GM23338 (cell line): ENCODE measurements around the gene SYCP3. TPM values are rescaled to one million over a fixed set of nuclear protein-coding genes. Genes with fewer than 3 reads are reported as not detected.

Experiments
- ATAC-seq: fragments of 200-7000 bp; cut with Tn5 transposase; 3 replicates; pipeline ENCODE4 v1.9.1; 2020
- DNase-seq: peaks from one replicate; pipeline ENCODE4 v3.0.0-alpha.2; 2015; ENCODE audit warnings: low spot score
- H2AFZ ChIP-seq: fragments of 200-600 bp; sonication (generic); 2 replicates; pipeline ENCODE4 v1.8.0; 2016; ENCODE audit warnings: antibody characterized with exemption, mild to moderate bottlenecking, moderate library complexity
- H3F3A ChIP-seq: fragments of 200-600 bp; sonication (generic); replicated peaks from 2 replicates; pipeline ENCODE4 v1.8.0; 2017; ENCODE audit warnings: antibody characterized with exemption, mixed run types, low read depth
- H3K27ac ChIP-seq: fragments of 200-600 bp; sonication (generic); 2 replicates; pipeline ENCODE4 v1.6.1; 2016; ENCODE audit warnings: low read depth
- H3K27me3 ChIP-seq: fragments of 200-600 bp; sonication (generic); 2 replicates; pipeline ENCODE4 v1.8.0; 2016; ENCODE audit warnings: mild to moderate bottlenecking, mixed run types, moderate library complexity; ENCODE audit not compliant: insufficient read depth
- H3K36me3 ChIP-seq: fragments of 200-600 bp; sonication (generic); 2 replicates; pipeline ENCODE4 v1.8.0; 2016; ENCODE audit warnings: mild to moderate bottlenecking; ENCODE audit not compliant: insufficient read depth
- H3K4me1 ChIP-seq: fragments of 200-600 bp; sonication (generic); 2 replicates; pipeline ENCODE4 v1.8.0; 2016; ENCODE audit warnings: mild to moderate bottlenecking, moderate library complexity; ENCODE audit not compliant: insufficient read depth
- H3K4me2 ChIP-seq: fragments of 200-600 bp; sonication (generic); 2 replicates; pipeline ENCODE4 v1.7.1; 2017; ENCODE audit warnings: mixed run types
- H3K4me3 ChIP-seq: fragments of 200-600 bp; sonication (generic); 2 replicates; pipeline ENCODE4 v1.6.1; 2016; ENCODE audit warnings: mixed run types
- H3K79me2 ChIP-seq: fragments of 200-600 bp; sonication (generic); replicated peaks from 2 replicates; pipeline ENCODE4 v1.8.0; 2017; ENCODE audit warnings: mild to moderate bottlenecking; ENCODE audit not compliant: insufficient read depth
- H3K9me2 ChIP-seq: fragments of 200-600 bp; sonication (generic); 2 replicates; pipeline ENCODE4 v1.8.0; 2017; ENCODE audit not compliant: insufficient read depth
- H4K20me1 ChIP-seq: fragments of 200-600 bp; sonication (generic); replicated peaks from 2 replicates; pipeline ENCODE4 v1.8.0; 2017; ENCODE audit warnings: mild to moderate bottlenecking; ENCODE audit not compliant: insufficient read depth
- H3K27ac Mint-ChIP-seq: 2 replicates; pipeline ENCODE4 v1.8.0; 2020; ENCODE audit warnings: inconsistent platforms, mild to moderate bottlenecking, moderate library complexity, mixed read lengths
- H3K27me3 Mint-ChIP-seq: 3 replicates; pipeline ENCODE4 v1.8.0; 2022; ENCODE audit warnings: low read depth, mild to moderate bottlenecking, moderate library complexity, mixed read lengths, inconsistent platforms; ENCODE audit not compliant: insufficient read depth, poor library complexity
- H3K36me3 Mint-ChIP-seq: 3 replicates; pipeline ENCODE4 v1.8.0; 2021; ENCODE audit warnings: low read depth, mild to moderate bottlenecking, inconsistent platforms, moderate library complexity, mixed read lengths
- H3K4me1 Mint-ChIP-seq: 3 replicates; pipeline ENCODE4 v1.8.0; 2020; ENCODE audit warnings: mild to moderate bottlenecking, inconsistent platforms, mixed read lengths
- H3K4me3 Mint-ChIP-seq: 3 replicates; pipeline ENCODE4 v1.8.0; 2021; ENCODE audit warnings: moderate library complexity, mild to moderate bottlenecking, inconsistent platforms, mixed read lengths
- H3K9me3 Mint-ChIP-seq: 3 replicates; pipeline ENCODE4 v1.8.0; 2020; ENCODE audit warnings: moderate library complexity, mild to moderate bottlenecking, inconsistent platforms, mixed read lengths
- CREB1 ChIP-seq: fragments of 250-450 bp; sonication (Bioruptor Pico); IDR thresholded peaks from 2 replicates; pipeline ENCODE4 v1.5.0; 2020; ENCODE audit warnings: low read depth, mild to moderate bottlenecking, moderate library complexity
- EZH2phosphoT487 ChIP-seq: fragments of 200-600 bp; sonication (generic); IDR thresholded peaks from one replicate; pipeline ENCODE4 v1.8.1; 2018; ENCODE audit warnings: antibody characterized with exemption; ENCODE audit not compliant: unreplicated experiment
- NANOG ChIP-seq: IDR thresholded peaks from 2 replicates; pipeline ENCODE4 v1.6.1; 2016; ENCODE audit warnings: antibody characterized with exemption, borderline replicate concordance
- REST ChIP-seq: IDR thresholded peaks from one replicate; pipeline ENCODE4 v1.6.1; 2018; ENCODE audit warnings: antibody characterized with exemption; ENCODE audit not compliant: unreplicated experiment
- STAT1 ChIP-seq: IDR thresholded peaks from one replicate; pipeline ENCODE4 v1.6.1; 2016; ENCODE audit warnings: antibody characterized with exemption; ENCODE audit not compliant: unreplicated experiment
- ZNF331 ChIP-seq: fragments of 250-450 bp; sonication (Bioruptor Pico); IDR thresholded peaks from 2 replicates; pipeline ENCODE4 v1.5.0; 2020; ENCODE audit warnings: low read depth, mild to moderate bottlenecking, moderate library complexity
- ZNF462 ChIP-seq: fragments of 250-450 bp; sonication (Bioruptor Pico); IDR thresholded peaks from 2 replicates; pipeline ENCODE4 v1.5.0; 2020; ENCODE audit warnings: mild to moderate bottlenecking, moderate library complexity
- polyA plus RNA-seq: library from polyadenylated mRNA; unstranded; fragments of >200 nt; fragmentation: Nextera tagmentation; extraction: Ambion mirVana; gene quantifications from 2 replicates; pipeline ENCODE4 v1.2.1, GENCODE V29; 2016
- total RNA-seq: library from RNA; depleted of rRNA; stranded (reverse); fragments of >200 nt; shearing (Covaris generic); gene quantifications from 2 replicates; pipeline ENCODE4 v1.2.3, GENCODE V29; 2014

Gene SYCP3
- total and polyA plus RNA-seq, 2 experiments from 2014 or later: 0.07 to 1.5 TPM

GRCh38 chr12:101697930-101698799, 41.1 kb downstream of the SYCP3 start:
- Histone ChIP-seq H3K27ac (no peak overlapping the region), H3K36me3 (no peaks in the 10 kb centered on the region), H3K79me2 (peaks cover 42% of the 10 kb centered on the region), H4K20me1 (0 out of 2 replicates have a peak, but pooled peaks cover 2% of the 10 kb centered on the region), H3K4me3 (peak overlapping the region; percentile 95), H3K9me2 (no peaks in the 10 kb centered on the region), H3F3A (0 out of 2 replicates have a peak, but pooled peaks cover 4% of the 10 kb centered on the region), H2AFZ (peak overlapping the region; percentile 91), H3K4me1 (peaks cover 18% of the 10 kb centered on the region), H3K27me3 (peaks cover 29% of the 10 kb centered on the region), H3K4me2 (peak overlapping the region; percentile 83)
- Mint-ChIP-seq H3K27ac (no peak overlapping the region), H3K4me1 (peaks cover 21% of the 10 kb centered on the region), H3K36me3 (no peaks in the 10 kb centered on the region), H3K9me3 (no peaks in the 10 kb centered on the region; the same call in 2 of the 3 replicates), H3K27me3 (peaks cover 22% of the 10 kb centered on the region), H3K4me3 (peak overlapping the region; percentile 87)
- DNase-seq (peak; percentile 37), ATAC-seq (peak; percentile 21)
- TF ChIP-seq NANOG (no peak), STAT1 (no peak), REST (no peak), ZNF331 (CRISPR knock-in tag) (no peak), ZNF462 (no peak), CREB1 (no peak), EZH2phosphoT487 (no peak)
